Heart right ventricle (tissue), 16 donors: ENCODE data around the gene GNAS-AS1. TPM values are rescaled to one million over a fixed set of nuclear protein-coding genes. Genes with fewer than 3 reads are reported as not detected.
A peak's percentile ranks its signal among the peaks of the same experiment; 100 is the strongest.

Experiments
- ATAC-seq, 8 donors: fragments of 200-7000 bp; cut with Tn5 transposase; one replicate each; pipeline ENCODE4 v1.9.1; 2020; ENCODE audit warnings: mild to moderate bottlenecking in 8 of 8, moderate library complexity in 8 of 8, moderate number of reproducible peaks in 1 of 8
- DNase-seq, 2 donors: peaks; one replicate each; pipeline ENCODE4 v3.0.0-alpha.2; 2020
- H3K27ac ChIP-seq, 10 donors: fragments of 200-600 bp; sonication (generic) in 2 of 10; one replicate each; pipeline versions ENCODE4 v1.5.0 to v1.8.0; 2020 to 2022; ENCODE audit warnings: mild to moderate bottlenecking in 3 of 10
- H3K27me3 ChIP-seq, 7 donors: fragments of 200-600 bp; one replicate each; pipeline ENCODE4 v1.8.0; 2021 to 2022; ENCODE audit warnings: mild to moderate bottlenecking in 2 of 7
- H3K36me3 ChIP-seq, 9 donors: fragments of 200-600 bp; sonication (generic) in 1 of 9; one replicate each; pipeline versions ENCODE4 v1.5.0 to v1.8.0; 2020 to 2022; ENCODE audit warnings: mild to moderate bottlenecking in 2 of 9
- H3K4me1 ChIP-seq, 9 donors: fragments of 200-600 bp; sonication (generic) in 1 of 9; one replicate each; pipeline versions ENCODE4 v1.5.0 to v1.8.0; 2020 to 2022; ENCODE audit warnings: mild to moderate bottlenecking in 4 of 9
- H3K4me3 ChIP-seq, 10 donors: fragments of 200-600 bp; sonication (generic) in 2 of 10; one replicate each; pipeline versions ENCODE4 v1.5.0 to v1.8.0; 2020 to 2022; ENCODE audit warnings: mild to moderate bottlenecking in 7 of 10, moderate library complexity in 2 of 10
- H3K9me3 ChIP-seq, 11 donors: fragments of 200-600 bp in 10 of 11; sonication (generic) in 2 of 11; one replicate each; pipeline versions ENCODE4 v1.5.0 to v1.8.0; 2013 to 2022; ENCODE audit warnings: mild to moderate bottlenecking in 2 of 11, control low read depth in 1 of 11, moderate library complexity in 1 of 11
- CTCF ChIP-seq, 9 donors: fragments of 200-600 bp; sonication (generic) in 2 of 9; IDR thresholded peaks; one replicate each; pipeline versions ENCODE4 v1.5.0 to v1.8.0; 2021 to 2022; ENCODE audit warnings: antibody characterized with exemption in 9 of 9, mild to moderate bottlenecking in 5 of 9, moderate library complexity in 1 of 9
- WGBS, 2 donors: extraction: QIAGEN DNeasy Blood & Tissue Kit; methylation state at CpG; one replicate each; pipeline ENCODE4 v1.1.7; 2013; ENCODE audit warnings: inconsistent platforms in 1 of 2; 5-methylcytosine and 5-hydroxymethylcytosine counted together
- intact Hi-C, 10 donors: fragments of 100-400 bp; cut with DNase I; formaldehyde crosslinking; loops; one replicate each; pipeline versions ENCODE4 v1.11.1 to v1.14.2; 2022
- polyA plus RNA-seq, 2 donors: library from polyadenylated mRNA; stranded (reverse); fragments of 200-250 nt; gene quantifications; one replicate each; pipeline ENCODE4 v1.2.3, GENCODE V29; 2013
- total RNA-seq, 10 donors: library from RNA; stranded (reverse); fragmentation: NEBNext Ultra II Directional in 3 of 10; extraction: Animal tissue kit (Norgen Biotek cat#: 25700) in 3 of 10; gene quantifications; one replicate each; pipeline versions ENCODE4 v1.2.1 to v1.2.4, GENCODE V29; 2021 to 2023
- donor health status: Arrhythmogenic right ventricular cardiomyopathy.
- donor health status: ischemic (EF 13 %, LVEDD 7.1; RV severe dilation, severe dysfunction).
- donor health status: healthy with polysubstance abuse.
- donor health status: DM: no; HTN: yes; CAD: no.
- donor health status: DM: no; HTN: no; CAD: no.
- donor health status: ischemic (EF 25% LVEDD 6.9; RV normal size, moderate dysfunction).
- donor health status: ischemic (EF 25% LVEDD 5.7; RV mildly dilated, moderate dysfunction).
- donor health status: healthy.
- donor health status: DM: yes; HTN: yes; CAD: no.
- donor health status: Ischemic cardiomyopathy.
- donor health status: ischemic (EF 35%, LVEDD 5.7; RV mildly dilated, moderate dysfunction).
- donor health status: nonischemic (EF 11% LVEDD 7.7; RV severe dilation, severe dysfunction).
- donor health status: DM: yes; HTN: yes; CAD: no.
- donor health status: PGD.
- donor health status: ischemic (EF 29% LVEDD 5.4; RV normal size, mild dysfunction).
- donor health status: nonischemic (EF 23%, LVEDD 6.1; RV moderate dilation, normal function).

The GNAS-AS1 gene
- total and polyA plus RNA-seq, 12 donors = 0.06 to 1.5 (median 0.41) TPM

DNA sequence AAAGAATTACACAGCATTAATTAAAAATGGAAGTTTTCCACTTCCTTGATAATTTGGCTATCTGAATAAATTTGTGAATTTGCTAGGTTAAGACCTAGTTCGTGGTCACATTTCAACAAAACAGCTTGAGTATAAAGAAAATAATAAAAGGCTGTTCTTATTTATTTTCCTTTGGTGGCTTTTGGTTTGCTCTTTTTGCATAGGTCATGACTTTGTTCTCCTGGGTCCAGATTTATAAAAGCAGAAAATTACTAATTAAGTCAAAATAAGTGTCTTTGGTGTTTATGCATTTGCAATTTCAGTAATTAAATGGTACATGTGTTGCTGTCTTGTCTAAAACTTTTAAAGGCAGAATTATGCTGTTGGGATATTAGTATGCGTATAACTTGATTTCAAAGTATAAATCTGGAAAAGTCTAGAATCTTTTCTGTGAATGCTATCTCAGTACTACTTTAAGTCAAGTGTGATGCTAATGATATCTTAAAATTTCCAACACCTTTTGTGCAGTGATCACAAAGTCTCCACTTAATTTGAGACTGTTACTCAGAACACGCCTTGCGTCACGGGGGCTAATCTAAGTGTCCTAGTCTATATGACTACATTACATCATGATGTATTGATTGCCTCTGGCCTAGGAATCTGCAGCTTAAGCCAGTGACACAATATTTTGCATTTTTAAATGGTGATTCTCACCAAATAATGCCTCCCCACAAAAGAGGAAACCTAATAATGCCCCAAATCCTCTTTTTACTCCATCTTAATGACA is 42.8 kb upstream of the GNAS-AS1 start:
- Histone ChIP-seq H3K36me3 (peaks cover 0 to 29% (median 5%) of the 10 kb centered on the region in 9 donors), H3K9me3 (no peaks in the 10 kb centered on the region), H3K27me3 (no peaks in the 10 kb centered on the region), H3K4me1 (peaks cover 27 to 58% (median 56%) of the 10 kb centered on the region in 9 donors), H3K4me3 (peak overlapping the region; percentile 21 to 92 (median 82)), H3K27ac (peak overlapping the region; percentile 93 to 100 (median 99))
- ATAC-seq (no peak), DNase-seq (no peak)
- intact Hi-C loops = loop anchor here in 6 of 10 donors (2.0 to 10.0 kb wide), 4 partner anchors 13 to 139 kb away; partner anchors contain the start of genes ATP5F1E (in 5 of the 6), NELFCD (in 2 of the 6) and TUBB1 (in 1 of the 6)
- no peak for TF ChIP-seq CTCF (IDR thresholded peaks at IDR 0.05)
- WGBS, 2 donors = 32 to 38% methylated on average over 5 of the region's 5 CpGs

DNA sequence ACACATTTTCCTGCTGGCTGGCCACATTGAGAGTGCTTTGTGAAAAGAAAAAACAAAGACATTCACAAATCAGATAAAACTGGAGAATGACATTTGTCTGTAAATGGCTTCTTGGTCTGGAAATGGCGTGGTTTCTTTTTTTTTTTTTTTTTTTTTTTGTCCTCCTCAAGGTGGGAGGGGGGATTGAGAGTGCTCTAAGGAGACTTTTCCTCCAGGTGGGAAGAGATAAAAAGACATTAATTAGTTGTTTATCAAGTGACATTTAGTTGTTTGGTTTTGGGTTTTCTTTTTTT is 42.2 kb upstream of the GNAS-AS1 start:
- no peak for TF ChIP-seq CTCF (IDR thresholded peaks at IDR 0.05)

GRCh38 chr20:58892141-58892931 is 41.6 kb upstream of the GNAS-AS1 start:
- DNase-seq (peak; percentile 81 to 86), ATAC-seq (peak; percentile 16 to 74 (median 62))
- Histone ChIP-seq H3K36me3 (peaks cover 0 to 20% (median 0%) of the 10 kb centered on the region in 9 donors), H3K4me1 (peaks cover 15 to 53% (median 50%) of the 10 kb centered on the region in 9 donors), H3K4me3 (peak overlapping the region; percentile 56 to 92 (median 82)), H3K27ac (peak overlapping the region; percentile 93 to 100 (median 99)), H3K9me3 (no peaks in the 10 kb centered on the region), H3K27me3 (no peaks in the 10 kb centered on the region)
- intact Hi-C loops = loop anchor here in 6 of 10 donors (2.0 to 10.0 kb wide), 4 partner anchors 14 to 140 kb away; partner anchors contain the start of genes ATP5F1E (in 5 of the 6), NELFCD (in 2 of the 6) and TUBB1 (in 1 of the 6)
- TF ChIP-seq CTCF (IDR thresholded peaks at IDR 0.05) = no peak
- 0 to 1% methylated on average over 43 to 49 of the region's 49 CpGs for WGBS, 2 donors

More for the DNA sequence above, 42.2 kb upstream of the GNAS-AS1 start:
- Histone ChIP-seq H3K27me3 (no peaks in the 10 kb centered on the region), H3K4me1 (peaks cover 20 to 55% (median 54%) of the 10 kb centered on the region in 9 donors), H3K27ac (peak overlapping the region; percentile 93 to 100 (median 99)), H3K4me3 (peak overlapping the region; percentile 56 to 92 (median 82)), H3K9me3 (no peaks in the 10 kb centered on the region), H3K36me3 (peaks cover 0 to 24% (median 1%) of the 10 kb centered on the region in 9 donors)
- 0% methylated on average over 1 of the region's 1 CpG for WGBS, 2 donors
- ATAC-seq = no peak
- no peak for DNase-seq
- intact Hi-C loops = loop anchor here in 6 of 10 donors (2.0 to 10.0 kb wide), 4 partner anchors 14 to 139 kb away; partner anchors contain the start of genes ATP5F1E (in 5 of the 6), NELFCD (in 2 of the 6) and TUBB1 (in 1 of the 6)

DNA sequence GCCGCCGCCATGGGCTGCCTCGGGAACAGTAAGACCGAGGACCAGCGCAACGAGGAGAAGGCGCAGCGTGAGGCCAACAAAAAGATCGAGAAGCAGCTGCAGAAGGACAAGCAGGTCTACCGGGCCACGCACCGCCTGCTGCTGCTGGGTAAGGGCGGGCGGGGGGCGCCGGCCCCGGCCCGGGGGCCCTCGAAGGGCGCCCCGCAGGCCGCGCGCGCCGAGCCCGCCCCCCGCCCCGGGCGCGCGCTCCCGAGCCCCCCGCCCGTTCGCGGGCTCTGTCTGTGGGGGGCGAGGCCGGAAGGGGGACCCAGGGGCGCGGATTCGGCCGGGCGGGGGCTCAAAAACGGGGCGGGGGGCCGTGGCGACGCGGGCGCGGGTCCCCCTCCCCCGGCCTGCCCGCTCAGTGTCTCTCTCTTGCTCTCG is 41.0 kb upstream of the GNAS-AS1 start:
- intact Hi-C loops = loop anchor here in 7 of 10 donors (2.0 to 10.0 kb wide), 5 partner anchors 15 to 141 kb away; partner anchors contain the start of genes ATP5F1E (in 5 of the 7), NELFCD (in 3 of the 7) and TUBB1 (in 1 of the 7)
- WGBS, 2 donors = 1% methylated on average over 48 to 55 of the region's 55 CpGs
- peak overlapping the region; percentile 93 to 100 (median 99) for H3K27ac ChIP-seq
- H3K4me1 ChIP-seq = peaks cover 14 to 47% (median 44%) of the 10 kb centered on the region in 9 donors
- H3K36me3 ChIP-seq = peaks cover 0 to 14% (median 0%) of the 10 kb centered on the region in 9 donors
- H3K9me3 ChIP-seq = no peaks in the 10 kb centered on the region
- peak in 7 of 8 donors; percentile 0 to 20 (median 3) for ATAC-seq
- peak in 1 of 2 donors; percentile 44 for DNase-seq
- no peak for TF ChIP-seq CTCF (IDR thresholded peaks at IDR 0.05)
- peak overlapping the region; percentile 56 to 92 (median 82) for H3K4me3 ChIP-seq
- H3K27me3 ChIP-seq = no peaks in the 10 kb centered on the region
